ENCODE data around the gene FAM161B. TPM values are rescaled to one million over a fixed set of nuclear protein-coding genes. Genes with fewer than 3 reads are reported as not detected.

Gene FAM161B
- total and polyA plus RNA-seq, 2 of the 8 experiments (the other 6 are each of a cell fraction or from before 2014, with no cell fraction given), result 0.14 to 0.32 TPM

DNA sequence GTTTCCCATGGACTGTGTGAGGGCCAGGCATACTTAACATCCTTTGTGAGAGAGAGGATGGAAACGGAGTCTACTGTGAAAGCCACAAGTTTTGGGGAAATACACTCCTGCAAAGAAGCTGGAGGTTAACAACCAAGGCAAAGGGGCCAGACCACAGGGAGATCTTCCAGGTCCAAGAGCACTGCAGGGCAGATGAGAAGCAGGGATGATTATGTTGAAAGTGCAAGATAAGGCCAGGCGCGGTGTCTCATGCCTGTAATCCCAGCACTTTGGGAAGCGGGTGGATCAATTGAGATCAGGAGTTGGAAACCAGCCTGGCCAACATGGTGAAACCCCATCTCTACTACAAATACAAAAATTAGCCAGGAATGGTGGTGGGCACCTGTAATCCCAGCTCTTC, 15.3 kb upstream of the FAM161B start:
- no peaks in the 10 kb centered on the region for H3K79me1 ChIP-seq (ENCODE audit: low read depth, low read length)
- no peak for DNase-seq (ENCODE audit: low read depth in 1 of 2, low spot score in 2 of 2)
- TF ChIP-seq, protein P1, sequence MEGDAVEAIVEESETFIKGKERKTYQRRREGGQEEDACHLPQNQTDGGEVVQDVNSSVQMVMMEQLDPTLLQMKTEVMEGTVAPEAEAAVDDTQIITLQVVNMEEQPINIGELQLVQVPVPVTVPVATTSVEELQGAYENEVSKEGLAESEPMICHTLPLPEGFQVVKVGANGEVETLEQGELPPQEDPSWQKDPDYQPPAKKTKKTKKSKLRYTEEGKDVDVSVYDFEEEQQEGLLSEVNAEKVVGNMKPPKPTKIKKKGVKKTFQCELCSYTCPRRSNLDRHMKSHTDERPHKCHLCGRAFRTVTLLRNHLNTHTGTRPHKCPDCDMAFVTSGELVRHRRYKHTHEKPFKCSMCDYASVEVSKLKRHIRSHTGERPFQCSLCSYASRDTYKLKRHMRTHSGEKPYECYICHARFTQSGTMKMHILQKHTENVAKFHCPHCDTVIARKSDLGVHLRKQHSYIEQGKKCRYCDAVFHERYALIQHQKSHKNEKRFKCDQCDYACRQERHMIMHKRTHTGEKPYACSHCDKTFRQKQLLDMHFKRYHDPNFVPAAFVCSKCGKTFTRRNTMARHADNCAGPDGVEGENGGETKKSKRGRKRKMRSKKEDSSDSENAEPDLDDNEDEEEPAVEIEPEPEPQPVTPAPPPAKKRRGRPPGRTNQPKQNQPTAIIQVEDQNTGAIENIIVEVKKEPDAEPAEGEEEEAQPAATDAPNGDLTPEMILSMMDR (IDR thresholded peaks at IDR 0.05; ENCODE audit: control extremely low read depth in 1 of 3, insufficient read depth in 1 of 3, low read depth in 1 of 3, low read length in 3 of 3), result no peak
- TF ChIP-seq HDAC6 (IDR thresholded peaks at IDR 0.05; ENCODE audit: low read depth, low read length) (no peak), TEAD4 (IDR thresholded peaks at IDR 0.05; ENCODE audit: low read depth, low read length) (no peak), TCF12 (IDR thresholded peaks at IDR 0.05; ENCODE audit: low read depth, low read length) (no peak), SAP30 (IDR thresholded peaks at IDR 0.05; ENCODE audit: insufficient read depth, insufficient replicate concordance, low read length) (no peak), GTF2F1 (IDR thresholded peaks at IDR 0.05; ENCODE audit: borderline replicate concordance, low read depth, low read length) (no peak), EP300 (IDR thresholded peaks at IDR 0.05; ENCODE audit: borderline replicate concordance in 1 of 2, low read depth in 2 of 2, low read length in 2 of 2) (no peak), EZH2 (IDR thresholded peaks at IDR 0.05; ENCODE audit: low read depth, low read length, severe bottlenecking) (no peak), SIN3A (conservative IDR thresholded peaks at IDR 0.05 in 1 of 2, IDR thresholded peaks at IDR 0.05 in 1 of 2; ENCODE audit: low read depth in 1 of 2, low read length in 2 of 2) (no peak), SP1 (IDR thresholded peaks at IDR 0.05; ENCODE audit: low read depth, low read length) (no peak)

More for the DNA sequence above, 15.3 kb upstream of the FAM161B start:
- Histone ChIP-seq H2BK5ac (ENCODE audit: low read depth, low read length) (no peak overlapping the region), H3K27me3 (replicated peaks in 1 of 4; ENCODE audit: control insufficient read depth in 3 of 4, extremely low read depth in 1 of 4, insufficient read depth in 3 of 4, low read length in 3 of 4) (no peaks in the 10 kb centered on the region), H3K27ac (ENCODE audit: low read depth, low read length) (no peak overlapping the region), H3K56ac (replicated peaks; ENCODE audit: insufficient read length, low read depth, low read length) (no peak overlapping the region), H4K8ac (ENCODE audit: extremely low read depth, insufficient read depth, low read length) (no peak overlapping the region), H3K9me3 (ENCODE audit: insufficient read depth in 2 of 2, low read depth in 1 of 2, low read length in 1 of 2) (no peaks in the 10 kb centered on the region), H2BK120ac (replicated peaks; ENCODE audit: low read depth, low read length) (no peak overlapping the region), H3K36me3 (ENCODE audit: control insufficient read depth in 2 of 4, insufficient read depth in 4 of 4, low read length in 3 of 4) (peaks cover 2 to 10% (median 4%) of the 10 kb centered on the region in 4 experiments; a peak in 4 of 8 replicates), H3K23ac (ENCODE audit: insufficient read length) (no peak overlapping the region), H3K4me1 (replicated peaks in 1 of 4; ENCODE audit: control insufficient read depth in 3 of 4, insufficient read depth in 4 of 4, low read length in 3 of 4) (no peaks in the 10 kb centered on the region), H2BK12ac (ENCODE audit: low read depth, low read length) (no peak overlapping the region), H3K4me2 (ENCODE audit: insufficient read depth in 1 of 2, low read depth in 2 of 2, low read length in 2 of 2) (no peak overlapping the region), H4K20me1 (replicated peaks in 1 of 2; ENCODE audit: control insufficient read depth in 1 of 2, insufficient read depth in 2 of 2, low read length in 2 of 2) (no peaks in the 10 kb centered on the region), H3K18ac (ENCODE audit: extremely low read depth, low read length) (no peak overlapping the region), H3K4ac (replicated peaks; ENCODE audit: insufficient read length, low read depth, low read length) (no peak overlapping the region), H3K23me2 (ENCODE audit: low read depth, low read length) (no peaks in the 10 kb centered on the region), H3K9ac (replicated peaks in 1 of 4; ENCODE audit: extremely low read depth in 1 of 4, low read depth in 3 of 4, low read length in 3 of 4) (no peak overlapping the region), H4K5ac (ENCODE audit: insufficient read length, low read depth, low read length) (no peak overlapping the region), H3K79me2 (ENCODE audit: control insufficient read depth in 1 of 2, insufficient read depth in 2 of 2, low read length in 2 of 2) (no peaks in the 10 kb centered on the region), H3K4me3 (ENCODE audit: extremely low read depth in 1 of 4, insufficient read depth in 2 of 4, low read depth in 3 of 4, low read length in 4 of 4) (no peak overlapping the region), H2BK15ac (ENCODE audit: low read length) (no peak overlapping the region), H2BK20ac (ENCODE audit: low read length) (no peak overlapping the region), H2AK5ac (ENCODE audit: low read depth, low read length) (no peak overlapping the region), H2AFZ (ENCODE audit: low read length) (no peak overlapping the region), H4K91ac (replicated peaks; ENCODE audit: insufficient read length, low read length) (no peak overlapping the region), H3K14ac (ENCODE audit: insufficient read length) (no peak overlapping the region)
- no peak for FAIRE-seq
- CTCF ChIA-PET (ENCODE audit: partially characterized antibody), result interaction anchor here (0.6 to 2.3 kb wide), 3 partner anchors 16 to 53 kb away, joined by 4 read pairs; no protein-coding TSS in a partner anchor
- WGBS, 2 experiments (ENCODE audit: extremely low coverage in 1 of 2, insufficient coverage in 1 of 2, insufficient read length in 1 of 2, insufficient replicate concordance in 2 of 2, low coverage in 1 of 2, low lambda C conversion rate in 2 of 2, missing lambda C conversion rate in 1 of 2), result 87% methylated on average over 4 of the region's 4 CpGs; no CpG with 5 or more reads in 1 of the 2 experiments
- POLR2A ChIA-PET (ENCODE audit: partially characterized antibody), result interaction anchor here (0.7 kb wide), 1 partner anchor 158 kb away, joined by 3 read pairs; no protein-coding TSS in a partner anchor
